NT2/D1 (cell line): Measurements from ENCODE around the gene TRPC5OS.

ENCODE experiments used
- SUZ12 ChIP-seq: IDR thresholded peaks from 2 replicates; pipeline ENCODE4 v1.6.1; 2011; ENCODE audit not compliant: insufficient read length, insufficient read depth; ENCODE audit errors: extremely low read depth
- YY1 ChIP-seq: IDR thresholded peaks from 2 replicates; pipeline ENCODE4 v1.6.1; 2011; ENCODE audit not compliant: insufficient read length, insufficient read depth
- ZNF274 ChIP-seq: IDR thresholded peaks from 2 replicates; pipeline ENCODE4 v1.6.1; 2011; ENCODE audit warnings: mild to moderate bottlenecking, low read depth, low read length

DNA sequence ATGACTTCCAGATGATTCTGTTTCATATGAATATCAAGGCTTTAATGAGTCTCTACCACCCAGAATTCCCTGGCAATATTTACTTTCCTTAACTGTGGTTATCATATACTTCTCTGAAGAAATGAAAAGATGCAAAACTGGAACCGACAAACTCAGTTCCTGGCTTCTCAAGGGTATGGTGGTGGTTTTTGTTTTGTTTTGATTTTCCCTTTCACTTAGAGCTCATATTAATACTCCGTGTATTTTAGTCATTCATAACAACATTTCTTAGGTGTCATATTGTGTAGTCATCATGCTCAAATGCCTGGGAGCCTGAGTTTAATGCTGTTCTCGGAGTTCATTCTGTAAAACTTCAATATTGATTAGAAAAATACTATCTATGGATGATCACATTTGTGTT is 665 bp downstream of the TRPC5OS start:
- TF ChIP-seq ZNF274: no peak
- no peak for TF ChIP-seq YY1
- TF ChIP-seq SUZ12: no peak
